Small intestine (tissue), 7 donors: ENCODE data around the gene SMIM5. TPM values are rescaled to one million over a fixed set of nuclear protein-coding genes. Genes with fewer than 3 reads are reported as not detected.

Experiments
- DNase-seq, 2 donors: peaks; one replicate each; pipeline versions ENCODE4 v3.0.0 to v3.0.0-alpha.2; 2013
- FAIRE-seq: peaks from 2 replicates; lab custom pipeline; 2012; peaks lifted over from hg19 to GRCh38; lab: Jason Lieb, UNC
- H3K27ac ChIP-seq, 3 donors: one replicate each; pipeline ENCODE4 v1.5.1; 2013; ENCODE audit warnings: low read length in 2 of 3, mild to moderate bottlenecking in 2 of 3, control low read depth in 1 of 3, inconsistent platforms in 1 of 3, low read depth in 1 of 3, moderate library complexity in 1 of 3
- H3K27me3 ChIP-seq, 3 donors: one replicate each; pipeline ENCODE4 v1.6.1; 2013; ENCODE audit warnings: low read length in 3 of 3, inconsistent platforms in 1 of 3; ENCODE audit not compliant: control insufficient read depth in 3 of 3, insufficient read depth in 3 of 3
- H3K36me3 ChIP-seq, 3 donors: one replicate each; pipeline ENCODE4 v1.6.1; 2013; ENCODE audit warnings: low read length in 3 of 3, inconsistent platforms in 1 of 3, low read depth in 1 of 3, mild to moderate bottlenecking in 1 of 3, moderate library complexity in 1 of 3; ENCODE audit not compliant: control insufficient read depth in 3 of 3, insufficient read depth in 2 of 3
- H3K4me1 ChIP-seq, 3 donors: one replicate each; pipeline ENCODE4 v1.6.1; 2013; ENCODE audit warnings: low read length in 2 of 3, inconsistent platforms in 1 of 3, low read depth in 1 of 3, mild to moderate bottlenecking in 1 of 3, moderate library complexity in 1 of 3; ENCODE audit not compliant: control insufficient read depth in 3 of 3, insufficient read depth in 2 of 3
- H3K4me3 ChIP-seq, 3 donors: one replicate each; pipeline ENCODE4 v1.5.1; 2013; ENCODE audit warnings: low read length in 3 of 3, control low read depth in 1 of 3, inconsistent platforms in 1 of 3, low read depth in 1 of 3, mild to moderate bottlenecking in 1 of 3, moderate library complexity in 1 of 3
- H3K9me3 ChIP-seq, 2 donors: one replicate each; pipeline ENCODE4 v1.6.1; 2013; ENCODE audit warnings: low read depth in 1 of 2, low read length in 1 of 2; ENCODE audit not compliant: control insufficient read depth in 2 of 2, insufficient read depth in 1 of 2
- WGBS, 3 donors: extraction: QIAGEN DNeasy Blood & Tissue Kit; methylation state at CpG; one replicate each; pipeline ENCODE4 v1.1.7; 2013; 5-methylcytosine and 5-hydroxymethylcytosine counted together
- polyA plus RNA-seq, 4 donors: library from polyadenylated mRNA; stranded (reverse) in 3 of 4; unstranded in 1 of 4; fragments of 200-250 nt in 3 of 4; fragments of 120-200 nt in 1 of 4; gene quantifications; one replicate each; pipeline versions ENCODE4 v1.2.1 to v1.2.3, GENCODE V29; 2013
- donor health status: healthy with polysubstance abuse.
- donor health status: control.
- donor health status: control.
- donor health status: Bipolar disorder and iron deficiency.
- donor health status: healthy.

Gene SMIM5
- polyA plus RNA-seq, 4 donors = 10.4 to 114 (median 52.9) TPM

GRCh38 chr17:75688209-75688825, 55.1 kb downstream of the SMIM5 start:
- no peaks in the 10 kb centered on the region for H3K9me3 ChIP-seq
- DNase-seq (no peak), FAIRE-seq (no peak)
- no peaks in the 10 kb centered on the region for H3K27me3 ChIP-seq
- no peak overlapping the region for H3K4me3 ChIP-seq
- H3K4me1 ChIP-seq = peaks cover 11 to 44% (median 31%) of the 10 kb centered on the region in 3 donors
- WGBS, 3 donors = 64 to 78% (median 70%) methylated on average over 11 of the region's 11 CpGs
- H3K36me3 ChIP-seq = peaks cover 2 to 74% (median 2%) of the 10 kb centered on the region in 3 donors
- H3K27ac ChIP-seq = peak overlapping the region; percentile 17 to 30 (median 26)

DNA sequence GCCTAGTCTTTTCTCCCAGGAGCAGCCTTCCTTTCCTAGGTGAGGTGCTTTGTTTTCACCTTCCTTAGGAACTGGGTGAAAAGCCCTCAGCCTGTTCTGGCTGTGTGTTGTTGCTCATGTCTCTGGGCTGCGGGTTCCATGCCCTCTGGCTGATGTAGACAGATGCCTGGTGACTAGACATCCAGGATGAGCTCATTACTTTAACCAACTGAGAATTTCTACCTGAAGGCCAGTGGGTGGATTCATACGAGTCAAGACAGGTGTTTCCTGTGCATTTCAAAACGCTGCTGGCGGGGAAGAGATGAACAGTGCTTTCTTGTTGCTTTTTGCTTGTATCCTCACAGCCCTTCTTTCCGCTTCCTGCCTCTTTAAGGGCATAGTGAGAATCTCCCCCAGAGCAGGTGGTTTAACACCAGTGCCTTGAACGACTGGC, 56.2 kb downstream of the SMIM5 start:
- H3K36me3 ChIP-seq = peaks cover 2 to 84% (median 4%) of the 10 kb centered on the region in 3 donors
- no peaks in the 10 kb centered on the region for H3K27me3 ChIP-seq
- H3K4me3 ChIP-seq = no peak overlapping the region
- WGBS, 3 donors = 54 to 64% (median 61%) methylated on average over 6 of the region's 6 CpGs
- no peaks in the 10 kb centered on the region for H3K9me3 ChIP-seq
- DNase-seq = no peak
- H3K27ac ChIP-seq = peak overlapping the region in 1 of 3 donors; percentile 30
- FAIRE-seq = no peak
- H3K4me1 ChIP-seq = peaks cover 11 to 33% (median 26%) of the 10 kb centered on the region in 3 donors

Other genes with a start within 250 kb of the SMIM5 start
- gene GRB2, start 227.8 kb upstream of the SMIM5 start, polyA plus RNA-seq = 10 to 100 TPM; 65.6 to 73.5 (median 68.0) TPM
- 10 to 100 TPM; 41.8 to 87.7 (median 60.3) TPM for gene TMEM94, start 176.8 kb upstream of the SMIM5 start, polyA plus RNA-seq
- 10 to 100 TPM in 2 of 4 donors, 1 to 10 TPM in 2; 7.6 to 15.6 (median 10.9) TPM for gene CASKIN2, start 117.9 kb upstream of the SMIM5 start, polyA plus RNA-seq
- gene TSEN54, start 116.9 kb upstream of the SMIM5 start, polyA plus RNA-seq = 10 to 100 TPM; 35.5 to 91.1 (median 69.4) TPM
- 100 to 1,000 TPM; 140 to 365 (median 244) TPM for gene LLGL2, start 107.7 kb upstream of the SMIM5 start, polyA plus RNA-seq
- 1,000 to 10,000 TPM in 2 of 4 donors, 100 to 1,000 TPM in 2; 279 to 3,618 (median 1,437) TPM for gene MYO15B, start 45.6 kb upstream of the SMIM5 start, polyA plus RNA-seq
- 10 to 100 TPM; 14.6 to 41.2 (median 17.9) TPM for gene RECQL5, start 33.7 kb downstream of the SMIM5 start, polyA plus RNA-seq
- 10 to 100 TPM; 52.6 to 92.7 (median 75.0) TPM for gene SAP30BP, start 33.9 kb downstream of the SMIM5 start, polyA plus RNA-seq
- 100 to 1,000 TPM in 3 of 4 donors, 10 to 100 TPM in 1; 37.4 to 288 (median 155) TPM for gene ITGB4, start 88.0 kb downstream of the SMIM5 start, polyA plus RNA-seq
- 100 to 1,000 TPM in 1 of 4 donors, 10 to 100 TPM in 3; 43.4 to 116 (median 81.4) TPM for gene GALK1, start 131.8 kb downstream of the SMIM5 start, polyA plus RNA-seq
- 10 to 100 TPM in 3 of 4 donors, 1 to 10 TPM in 1; 8.9 to 34.3 (median 16.3) TPM for gene UNK, start 151.4 kb downstream of the SMIM5 start, polyA plus RNA-seq
- 10 to 100 TPM in 2 of 4 donors, 1 to 10 TPM in 2; 8.1 to 40.3 (median 12.6) TPM for gene UNC13D, start 211.0 kb downstream of the SMIM5 start, polyA plus RNA-seq
- 100 to 1,000 TPM in 2 of 4 donors, 10 to 100 TPM in 2; 68.4 to 121 (median 99.8) TPM for gene WBP2, start 221.9 kb downstream of the SMIM5 start, polyA plus RNA-seq
- 10 to 100 TPM in 3 of 4 donors, 1 to 10 TPM in 1; 4.9 to 63.3 (median 43.8) TPM for gene TRIM47, start 245.1 kb downstream of the SMIM5 start, polyA plus RNA-seq